ENCODE data around the gene PIM3. TPM values are rescaled to one million over a fixed set of nuclear protein-coding genes. Genes with fewer than 3 reads are reported as not detected.
"Not testable (repeated sequence)": the region's sequence is repeated elsewhere in the genome, so short reads cannot be mapped to it uniquely, and the experiment has no call there.

The PIM3 gene
- total RNA-seq, 1 experiment from 2014 or later, result 58.1 TPM

GRCh38 chr22:49942565-49943404 lies 17.8 kb upstream of the PIM3 start:
- DNase-seq (ENCODE audit: low read depth), result no peak

- DNase-seq (ENCODE audit: low read depth), result no peak
These were observed 17.2 kb upstream of the PIM3 start for GRCh38 chr22:49943405-49943765.

GRCh38 chr22:49943771-49944398 lies 16.7 kb upstream of the PIM3 start:
- DNase-seq (ENCODE audit: low read depth), result no peak

- DNase-seq (ENCODE audit: low read depth), result no peak
These were observed 16.1 kb upstream of the PIM3 start for GRCh38 chr22:49944399-49944891.

- not testable (repeated sequence) for DNase-seq (ENCODE audit: low read depth)
These were observed 15.4 kb upstream of the PIM3 start for GRCh38 chr22:49945042-49945794.

- DNase-seq (ENCODE audit: low read depth), result no peak
These were observed 13.8 kb upstream of the PIM3 start for GRCh38 chr22:49946612-49947295.

GRCh38 chr22:49947296-49947622 lies 13.3 kb upstream of the PIM3 start:
- DNase-seq (ENCODE audit: low read depth), result no peak

- DNase-seq (ENCODE audit: low read depth), result no peak
These were observed 12.2 kb upstream of the PIM3 start for GRCh38 chr22:49948116-49948957.

- no peak for DNase-seq (ENCODE audit: low read depth)
These were observed 11.3 kb upstream of the PIM3 start for GRCh38 chr22:49948958-49949913.

- DNase-seq (ENCODE audit: low read depth), result no peak
These were observed 10.7 kb upstream of the PIM3 start for GRCh38 chr22:49949914-49950292.

- DNase-seq (ENCODE audit: low read depth), result no peak
These were observed 10.1 kb upstream of the PIM3 start for GRCh38 chr22:49950396-49950994.

GRCh38 chr22:49951000-49951677 lies 9.4 kb upstream of the PIM3 start:
- DNase-seq (ENCODE audit: low read depth), result no peak

- DNase-seq (ENCODE audit: low read depth), result no peak
These were observed 8.9 kb upstream of the PIM3 start for GRCh38 chr22:49951678-49951985.

- DNase-seq (ENCODE audit: low read depth), result peak; percentile 46
These were observed 8.3 kb upstream of the PIM3 start for GRCh38 chr22:49951986-49952896.

GRCh38 chr22:49953027-49953679 lies 7.4 kb upstream of the PIM3 start:
- DNase-seq (ENCODE audit: low read depth), result no peak

- DNase-seq (ENCODE audit: low read depth), result no peak
These were observed 6.8 kb upstream of the PIM3 start for GRCh38 chr22:49953680-49954344.

GRCh38 chr22:49954354-49954753 lies 6.2 kb upstream of the PIM3 start:
- DNase-seq (ENCODE audit: low read depth), result no peak
